Activated naive CD4-positive, alpha-beta T cell treated with anti-CD3 and anti-CD28 coated beads for 36 hours (primary cell): ENCODE measurements around the gene CABLES2. TPM values are rescaled to one million over a fixed set of nuclear protein-coding genes. Genes with fewer than 3 reads are reported as not detected.

Experiments used
- CTCF ChIA-PET: fragments of 350-600 bp; sonication (Branson Sonifier 250); formaldehyde crosslinking; loops from one replicate; lab custom pipeline; 2021; ENCODE audit warnings: antibody characterized with exemption; lab: Charles Lee
- DNase-seq: peaks from one replicate; pipeline ENCODE4 v3.0.0-alpha.2; 2020
- H3K27ac Mint-ChIP-seq: one replicate; pipeline ENCODE4 v1.8.0; 2021; ENCODE audit warnings: mild to moderate bottlenecking, mixed read lengths
- H3K27me3 Mint-ChIP-seq: one replicate; pipeline ENCODE4 v1.8.0; 2021; ENCODE audit warnings: low read depth, mixed read lengths
- H3K36me3 Mint-ChIP-seq: one replicate; pipeline ENCODE4 v1.8.0; 2021; ENCODE audit warnings: low read depth, mixed read lengths
- H3K4me1 Mint-ChIP-seq: one replicate; pipeline ENCODE4 v1.8.0; 2021; ENCODE audit warnings: low read depth, mixed read lengths
- H3K4me3 Mint-ChIP-seq: one replicate; pipeline ENCODE4 v1.8.0; 2021; ENCODE audit warnings: mild to moderate bottlenecking, moderate library complexity, mixed read lengths
- H3K9me3 Mint-ChIP-seq: one replicate; pipeline ENCODE4 v1.8.0; 2021; ENCODE audit warnings: mixed read lengths
- intact Hi-C: fragments of 100-400 bp; cut with micrococcal nuclease; formaldehyde crosslinking; loops from one replicate; pipeline ENCODE4 v1.15.1; 2023
- total RNA-seq, 2 experiments: library from RNA; stranded (reverse); gene quantifications; one replicate each; pipeline ENCODE4 v1.2.3, GENCODE V29; 2021

The CABLES2 gene
- total RNA-seq, 2 experiments from 2014 or later = 3.6 to 5.1 TPM

DNA sequence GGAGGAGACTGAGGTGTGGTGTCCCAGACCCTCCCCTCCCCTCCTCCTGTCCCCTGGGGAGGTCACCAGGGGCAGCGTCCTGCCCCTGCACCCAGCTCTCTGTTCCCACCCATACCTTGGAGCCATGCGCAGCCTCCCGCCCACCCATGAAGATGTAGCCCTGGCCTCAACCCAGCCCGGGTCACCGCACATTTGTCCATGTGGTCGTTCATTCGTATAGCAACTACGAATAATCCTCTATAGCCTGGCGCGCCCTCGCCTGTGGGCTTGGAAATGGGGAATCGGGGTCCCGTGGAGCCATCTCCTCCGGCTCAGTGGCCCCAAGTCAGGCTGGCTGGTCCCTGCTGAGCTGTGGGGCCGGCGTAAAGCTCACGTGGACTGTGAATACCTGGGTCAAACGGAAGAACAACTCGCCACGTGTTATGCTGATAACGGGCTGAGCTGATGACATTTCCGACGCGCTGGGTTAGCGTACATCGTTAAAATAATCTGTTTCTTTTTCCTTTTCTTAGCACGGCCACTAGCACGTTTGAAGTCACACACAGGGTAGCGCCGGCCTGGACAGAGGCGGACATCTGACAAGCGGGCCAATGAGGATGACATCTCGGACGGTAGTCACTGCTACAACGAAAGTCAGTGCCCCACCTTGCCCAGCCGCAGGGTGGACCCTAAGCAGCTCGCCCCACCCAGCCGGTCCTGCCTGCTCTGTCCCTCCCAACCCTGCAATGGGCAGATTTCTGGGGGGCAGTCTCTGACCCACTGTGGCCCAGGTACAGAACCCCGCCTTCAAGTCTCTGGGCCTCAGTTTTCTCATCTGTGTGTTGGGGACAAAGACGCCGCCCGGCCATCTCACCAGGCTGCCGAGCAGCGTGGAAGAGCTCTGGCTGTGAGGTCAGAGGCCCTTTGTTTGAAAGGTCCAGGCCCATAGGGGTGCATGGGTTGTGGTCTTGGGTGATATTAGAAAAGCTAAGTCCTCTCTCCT, 40.1 kb upstream of the CABLES2 start:
- CTCF ChIA-PET = no interaction called here
- intact Hi-C loops = no loop called here
- no peaks in the 10 kb centered on the region for H3K9me3 Mint-ChIP-seq
- no peaks in the 10 kb centered on the region for H3K36me3 Mint-ChIP-seq
- no peaks in the 10 kb centered on the region for H3K4me1 Mint-ChIP-seq
- H3K4me3 Mint-ChIP-seq = no peak overlapping the region
- H3K27me3 Mint-ChIP-seq = peaks cover 8% of the 10 kb centered on the region
- no peak for DNase-seq
- no peak overlapping the region for H3K27ac Mint-ChIP-seq

DNA sequence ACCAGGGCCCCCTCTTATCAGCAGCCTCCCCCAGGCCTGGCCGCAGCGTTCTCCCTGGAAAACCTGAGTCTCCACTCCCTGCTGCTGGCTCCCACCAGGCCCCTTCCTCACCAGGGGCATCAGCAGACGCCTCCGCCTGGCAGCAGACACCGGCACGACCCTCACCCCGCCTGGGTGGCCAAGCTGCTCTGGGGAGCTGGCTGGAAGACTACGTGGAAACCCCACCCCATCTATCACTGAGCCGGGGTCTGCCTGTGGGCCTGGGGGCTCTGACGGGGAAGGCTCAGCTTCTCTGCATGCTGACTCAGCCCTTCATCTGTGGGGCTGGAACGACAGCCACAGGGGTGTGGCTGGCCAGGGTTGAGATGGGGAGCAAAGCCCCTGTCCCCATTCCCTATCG, 39.4 kb upstream of the CABLES2 start:
- no peaks in the 10 kb centered on the region for H3K36me3 Mint-ChIP-seq
- CTCF ChIA-PET = no interaction called here
- intact Hi-C loops = no loop called here
- DNase-seq = no peak
- no peak overlapping the region for H3K27ac Mint-ChIP-seq
- H3K4me1 Mint-ChIP-seq = no peaks in the 10 kb centered on the region
- no peak overlapping the region for H3K4me3 Mint-ChIP-seq
- H3K27me3 Mint-ChIP-seq = peaks cover 8% of the 10 kb centered on the region
- H3K9me3 Mint-ChIP-seq = no peaks in the 10 kb centered on the region

DNA sequence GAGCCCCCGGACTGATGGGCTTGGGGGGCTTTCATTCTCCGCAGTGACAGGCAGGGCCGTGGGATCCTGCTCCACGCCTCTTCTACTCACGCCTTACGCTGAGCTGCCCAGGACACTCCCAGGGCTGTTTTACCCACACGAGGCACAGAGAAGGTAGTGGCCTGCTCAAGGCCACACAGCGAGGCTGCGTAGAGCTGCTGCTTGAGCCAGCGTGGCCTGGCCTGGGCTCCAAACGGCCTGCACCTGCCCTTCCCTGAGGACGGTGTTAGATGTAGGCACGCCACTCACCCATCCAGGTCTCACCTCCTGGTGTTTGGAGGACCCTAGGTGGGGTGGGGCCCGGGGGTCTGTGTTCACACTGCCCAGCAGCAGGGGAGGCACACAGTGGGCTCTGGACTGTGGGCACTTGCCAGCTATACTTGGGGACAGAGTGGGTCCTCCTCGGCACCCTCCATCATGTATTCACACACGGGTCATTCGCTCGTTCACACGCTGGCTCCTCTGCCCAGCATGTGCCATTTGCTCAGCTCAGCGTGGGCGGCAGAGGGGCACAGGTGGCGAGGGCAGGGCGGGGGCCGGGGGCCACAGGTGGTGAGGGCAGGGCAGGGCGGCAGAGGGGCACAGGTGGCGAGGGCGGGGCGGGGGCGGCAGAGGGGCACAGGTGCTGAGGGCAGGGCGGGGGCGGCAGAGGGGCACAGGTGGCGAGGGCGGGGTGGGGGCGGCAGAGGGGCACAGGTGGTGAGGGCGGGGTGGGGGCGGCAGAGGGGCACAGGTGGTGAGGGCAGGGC, 38.7 kb upstream of the CABLES2 start:
- Mint-ChIP-seq H3K4me3 (no peak overlapping the region), H3K36me3 (no peaks in the 10 kb centered on the region), H3K9me3 (no peaks in the 10 kb centered on the region), H3K27ac (no peak overlapping the region), H3K4me1 (no peaks in the 10 kb centered on the region), H3K27me3 (peaks cover 8% of the 10 kb centered on the region)
- intact Hi-C loops = no loop called here
- CTCF ChIA-PET = no interaction called here
- DNase-seq = no peak

DNA sequence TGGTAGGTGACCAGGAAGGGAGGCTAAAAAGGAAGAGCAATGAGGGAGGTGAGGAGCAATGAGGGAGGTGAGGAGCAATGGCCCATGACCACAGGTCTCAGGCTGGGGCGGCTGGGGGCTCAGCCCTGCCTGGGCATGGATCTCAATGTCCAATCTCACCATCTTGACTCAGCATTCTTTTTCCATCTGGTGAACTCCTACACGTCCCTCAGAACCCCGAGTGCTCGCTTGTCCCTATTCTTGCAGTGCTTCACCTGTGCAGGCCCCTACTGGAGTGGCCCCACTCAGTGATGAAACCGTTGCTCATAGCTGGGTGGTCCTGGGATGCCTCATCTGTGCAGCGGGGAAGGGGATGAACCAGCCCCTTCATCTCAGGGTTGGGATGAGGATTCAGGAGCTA, 37.2 kb upstream of the CABLES2 start:
- H3K27ac Mint-ChIP-seq = no peak overlapping the region
- intact Hi-C loops = no loop called here
- no peaks in the 10 kb centered on the region for H3K9me3 Mint-ChIP-seq
- peaks cover 8% of the 10 kb centered on the region for H3K27me3 Mint-ChIP-seq
- no peaks in the 10 kb centered on the region for H3K4me1 Mint-ChIP-seq
- CTCF ChIA-PET = no interaction called here
- no peak overlapping the region for H3K4me3 Mint-ChIP-seq
- no peaks in the 10 kb centered on the region for H3K36me3 Mint-ChIP-seq
- DNase-seq = no peak

DNA sequence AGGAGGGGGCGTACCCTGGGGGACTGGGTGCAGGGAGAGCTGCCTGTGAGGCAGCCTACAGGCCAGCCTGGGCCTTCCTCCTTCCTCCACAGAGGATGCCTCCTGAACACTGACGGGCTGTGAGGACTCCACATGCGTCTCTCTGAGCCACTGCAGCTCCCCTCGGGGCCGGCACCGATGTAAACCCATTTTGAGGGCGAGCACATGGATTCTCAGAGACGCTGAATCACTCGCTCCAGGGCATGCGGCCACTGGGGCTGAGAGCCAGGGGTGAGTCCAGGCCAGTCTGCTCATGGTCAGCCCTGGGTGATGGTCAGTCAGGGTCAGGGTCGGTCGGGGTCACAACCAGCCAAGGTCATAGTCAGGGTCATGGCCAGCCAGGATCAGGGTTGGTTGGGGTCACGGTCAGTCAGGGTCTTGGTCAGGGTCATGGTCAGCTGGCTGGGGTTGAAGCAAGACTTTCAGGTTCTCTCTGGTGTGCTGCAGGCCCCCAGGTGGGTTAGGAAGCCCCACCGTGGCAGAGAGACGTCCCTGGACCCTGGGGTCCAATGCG, 35.0 kb upstream of the CABLES2 start:
- Mint-ChIP-seq H3K27me3 (peaks cover 3% of the 10 kb centered on the region), H3K4me3 (no peak overlapping the region), H3K4me1 (no peaks in the 10 kb centered on the region), H3K27ac (no peak overlapping the region), H3K36me3 (no peaks in the 10 kb centered on the region), H3K9me3 (no peaks in the 10 kb centered on the region)
- DNase-seq = no peak
- CTCF ChIA-PET = no interaction called here
- intact Hi-C loops = no loop called here

DNA sequence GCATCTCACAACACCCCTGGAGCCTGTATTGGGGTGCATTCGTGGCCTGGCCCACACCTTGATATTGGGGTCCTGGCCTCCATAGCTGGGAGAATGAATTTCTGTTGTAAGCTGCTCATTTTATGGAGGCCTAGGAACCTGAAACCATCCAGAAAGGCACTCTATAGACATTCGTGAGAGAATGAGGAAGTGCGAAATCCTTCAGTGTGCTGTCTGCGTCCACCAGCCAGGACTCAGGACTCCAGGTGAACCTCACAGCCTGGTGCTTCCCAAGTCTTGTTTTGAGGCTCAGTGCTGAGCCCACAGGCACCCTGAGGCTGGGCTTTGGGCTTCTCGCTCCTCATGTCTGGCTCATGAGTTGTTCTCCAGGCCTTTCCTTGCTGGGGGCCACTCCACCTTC, 32.1 kb upstream of the CABLES2 start:
- no peaks in the 10 kb centered on the region for H3K36me3 Mint-ChIP-seq
- peaks cover 13% of the 10 kb centered on the region for H3K27me3 Mint-ChIP-seq
- no peaks in the 10 kb centered on the region for H3K4me1 Mint-ChIP-seq
- DNase-seq = no peak
- H3K4me3 Mint-ChIP-seq = no peak overlapping the region
- H3K9me3 Mint-ChIP-seq = no peaks in the 10 kb centered on the region
- intact Hi-C loops = no loop called here
- H3K27ac Mint-ChIP-seq = no peak overlapping the region
- CTCF ChIA-PET = no interaction called here

DNA sequence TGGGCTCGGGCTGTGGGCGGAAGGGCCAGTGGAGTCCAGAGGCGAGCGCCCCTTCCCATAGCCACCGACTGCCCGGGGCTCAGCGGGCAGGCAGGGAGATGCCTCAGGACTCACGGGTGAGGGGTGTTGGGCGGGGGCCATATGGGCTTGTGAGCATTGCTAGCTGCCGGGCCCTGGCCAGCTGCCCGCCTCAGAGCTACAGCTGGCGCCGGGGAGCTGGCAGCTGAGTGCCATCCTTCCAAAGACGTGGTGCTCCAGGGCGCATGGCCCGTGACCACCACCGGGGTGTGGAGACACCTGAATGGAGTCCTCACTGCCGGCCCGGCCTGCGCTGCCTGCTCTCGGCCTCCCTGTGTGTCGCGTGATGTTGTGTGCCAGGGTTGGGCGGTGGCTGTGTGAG, 30.8 kb upstream of the CABLES2 start:
- no peaks in the 10 kb centered on the region for H3K9me3 Mint-ChIP-seq
- H3K27ac Mint-ChIP-seq = no peak overlapping the region
- peaks cover 19% of the 10 kb centered on the region for H3K27me3 Mint-ChIP-seq
- no peaks in the 10 kb centered on the region for H3K4me1 Mint-ChIP-seq
- intact Hi-C loops = no loop called here
- CTCF ChIA-PET = no interaction called here
- DNase-seq = no peak
- H3K36me3 Mint-ChIP-seq = no peaks in the 10 kb centered on the region
- H3K4me3 Mint-ChIP-seq = no peak overlapping the region

DNA sequence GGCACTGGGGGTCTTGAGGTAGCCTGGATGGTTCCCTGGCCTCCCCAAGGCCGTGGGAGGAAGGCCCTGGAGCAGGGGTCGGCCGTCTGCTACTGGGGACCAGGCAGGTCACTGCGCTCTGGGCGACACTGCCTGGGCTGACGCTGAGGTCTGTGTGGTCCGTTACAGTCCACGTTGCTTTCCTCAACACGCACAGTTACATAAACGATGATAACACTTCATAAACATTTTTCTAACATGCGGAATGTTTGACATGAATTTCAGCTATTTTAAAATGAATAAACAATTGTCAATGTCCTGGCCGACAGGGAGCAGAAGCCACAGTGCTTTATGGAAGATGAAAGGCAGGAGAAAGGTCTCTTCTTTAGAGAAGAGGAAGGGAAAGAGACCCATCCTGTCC, 30.4 kb upstream of the CABLES2 start:
- H3K27ac Mint-ChIP-seq = no peak overlapping the region
- CTCF ChIA-PET = no interaction called here
- intact Hi-C loops = no loop called here
- H3K4me3 Mint-ChIP-seq = no peak overlapping the region
- no peaks in the 10 kb centered on the region for H3K36me3 Mint-ChIP-seq
- no peak for DNase-seq
- H3K4me1 Mint-ChIP-seq = no peaks in the 10 kb centered on the region
- peaks cover 19% of the 10 kb centered on the region for H3K27me3 Mint-ChIP-seq
- H3K9me3 Mint-ChIP-seq = no peaks in the 10 kb centered on the region

DNA sequence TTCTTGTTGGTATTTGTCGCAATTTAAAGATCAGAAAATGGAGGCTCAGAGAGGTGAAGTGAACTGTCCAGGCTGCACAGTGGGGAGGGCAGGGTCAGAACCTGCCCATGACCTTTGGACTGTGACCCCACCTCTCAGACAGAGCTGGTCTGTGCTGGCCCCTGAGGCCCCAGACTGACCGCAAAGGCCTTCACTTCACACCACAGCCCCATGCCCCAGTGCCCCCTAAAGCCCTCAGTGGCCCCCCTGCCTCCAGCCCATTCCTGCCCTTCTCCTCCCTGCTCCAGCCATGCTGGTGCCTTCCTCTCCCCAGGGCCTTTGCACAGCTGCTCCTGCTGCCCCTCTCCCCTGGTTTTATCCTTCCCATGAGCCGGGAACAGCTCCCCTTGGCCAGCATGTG, 29.6 kb upstream of the CABLES2 start:
- no peaks in the 10 kb centered on the region for H3K9me3 Mint-ChIP-seq
- H3K27ac Mint-ChIP-seq = no peak overlapping the region
- no peak for DNase-seq
- H3K4me1 Mint-ChIP-seq = no peaks in the 10 kb centered on the region
- H3K4me3 Mint-ChIP-seq = no peak overlapping the region
- H3K36me3 Mint-ChIP-seq = no peaks in the 10 kb centered on the region
- peaks cover 19% of the 10 kb centered on the region for H3K27me3 Mint-ChIP-seq
- CTCF ChIA-PET = no interaction called here
- intact Hi-C loops = no loop called here

DNA sequence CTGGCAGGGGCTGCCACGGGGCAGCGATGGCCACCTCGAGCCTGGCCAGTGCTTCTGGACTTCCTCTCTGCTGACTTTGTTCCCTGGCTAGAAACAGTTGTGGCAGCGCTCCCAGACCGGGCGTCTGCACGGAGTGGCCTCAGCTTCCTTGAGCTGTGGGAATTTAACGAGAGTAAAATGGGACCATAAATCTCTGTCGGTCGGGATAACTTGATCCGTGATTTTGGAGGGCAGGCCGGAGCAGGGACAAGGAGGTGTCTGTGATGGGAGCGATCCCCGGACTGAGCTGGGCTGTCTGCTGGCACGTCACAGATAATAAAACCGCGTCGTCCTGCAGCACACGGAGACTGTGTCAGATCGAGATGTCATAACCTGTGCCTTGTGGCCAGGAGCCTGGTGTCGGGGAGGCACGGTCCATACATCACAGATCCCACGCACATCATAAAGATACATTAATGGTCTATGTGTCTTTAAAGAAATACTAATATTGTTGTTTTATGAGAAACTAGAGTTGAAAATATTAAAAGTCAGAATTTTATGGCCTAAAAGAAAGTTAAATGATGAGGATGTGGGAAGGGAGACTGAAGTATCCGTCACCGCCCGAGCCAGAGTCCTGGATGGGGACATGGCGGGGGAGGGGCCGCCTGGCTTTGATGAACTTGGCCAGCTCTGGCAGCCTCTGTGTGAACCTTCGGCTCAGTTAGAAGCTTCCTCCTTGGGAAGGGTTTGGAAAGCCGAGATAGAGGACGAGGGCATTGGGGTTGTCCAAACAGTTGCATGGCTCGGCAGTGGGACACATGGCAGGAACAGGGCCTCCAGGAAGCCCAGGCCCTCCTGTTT, 26.8 kb upstream of the CABLES2 start:
- H3K27ac Mint-ChIP-seq = no peak overlapping the region
- no peaks in the 10 kb centered on the region for H3K9me3 Mint-ChIP-seq
- DNase-seq = no peak
- H3K4me3 Mint-ChIP-seq = no peak overlapping the region
- intact Hi-C loops = no loop called here
- H3K27me3 Mint-ChIP-seq = peaks cover 22% of the 10 kb centered on the region
- no peaks in the 10 kb centered on the region for H3K4me1 Mint-ChIP-seq
- CTCF ChIA-PET = interaction anchor here (1.5 kb wide), 1 partner anchor 23 kb away, joined by 3 read pairs; no protein-coding TSS in a partner anchor
- no peaks in the 10 kb centered on the region for H3K36me3 Mint-ChIP-seq

DNA sequence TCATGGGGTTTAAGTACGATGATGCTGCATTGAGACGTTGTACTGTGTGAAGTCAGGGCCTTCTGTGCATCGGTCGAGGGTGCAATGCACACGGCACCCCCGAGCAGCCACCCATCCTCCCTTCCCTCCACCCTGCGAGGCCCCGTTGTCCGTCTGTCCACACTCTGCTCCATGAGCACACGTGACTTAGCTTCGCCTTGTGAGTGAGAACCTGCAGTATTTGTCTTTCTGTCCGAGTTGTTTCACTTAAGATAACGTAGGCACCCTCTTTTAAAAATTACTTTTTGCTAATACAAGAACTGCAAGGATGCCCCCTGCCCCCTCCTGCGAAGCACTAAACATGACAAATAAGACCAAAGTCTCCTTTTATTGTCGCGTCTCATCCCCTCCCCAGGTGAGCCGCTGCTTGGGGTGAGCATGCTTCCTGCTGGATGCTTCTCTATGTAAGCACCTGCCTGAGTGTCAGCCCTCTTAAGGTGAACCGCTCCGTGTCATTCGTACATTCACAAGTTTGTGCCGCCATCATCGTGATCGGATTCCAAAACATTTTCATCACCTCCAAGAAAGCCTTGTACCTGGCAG, 23.9 kb upstream of the CABLES2 start:
- DNase-seq = no peak
- Mint-ChIP-seq H3K4me3 (no peak overlapping the region), H3K36me3 (no peaks in the 10 kb centered on the region), H3K4me1 (no peaks in the 10 kb centered on the region), H3K27ac (no peak overlapping the region), H3K9me3 (no peaks in the 10 kb centered on the region), H3K27me3 (peaks cover 24% of the 10 kb centered on the region)
- intact Hi-C loops = no loop called here
- CTCF ChIA-PET = no interaction called here
